ENCODE results near the gene TEKT4.
A peak's percentile ranks its signal among the peaks of the same experiment; 100 is the strongest.
"Not testable (repeated sequence)": the region's sequence is repeated elsewhere in the genome, so short reads cannot be mapped to it uniquely, and the experiment has no call there.

Gene TEKT4, protein sequence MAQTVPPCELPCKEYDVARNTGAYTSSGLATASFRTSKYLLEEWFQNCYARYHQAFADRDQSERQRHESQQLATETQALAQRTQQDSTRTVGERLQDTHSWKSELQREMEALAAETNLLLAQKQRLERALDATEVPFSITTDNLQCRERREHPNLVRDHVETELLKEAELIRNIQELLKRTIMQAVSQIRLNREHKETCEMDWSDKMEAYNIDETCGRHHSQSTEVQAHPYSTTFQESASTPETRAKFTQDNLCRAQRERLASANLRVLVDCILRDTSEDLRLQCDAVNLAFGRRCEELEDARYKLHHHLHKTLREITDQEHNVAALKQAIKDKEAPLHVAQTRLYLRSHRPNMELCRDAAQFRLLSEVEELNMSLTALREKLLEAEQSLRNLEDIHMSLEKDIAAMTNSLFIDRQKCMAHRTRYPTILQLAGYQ

GRCh38 chr2:94871226-94872087 lies at the start of gene TEKT4:
Gene TEKT4, plus strand, starts transcription at chr2:94871430. Its CDS starts 150 bp downstream, at chr2:94871580.
- DNase-seq, result peak; percentile 71

DNA sequence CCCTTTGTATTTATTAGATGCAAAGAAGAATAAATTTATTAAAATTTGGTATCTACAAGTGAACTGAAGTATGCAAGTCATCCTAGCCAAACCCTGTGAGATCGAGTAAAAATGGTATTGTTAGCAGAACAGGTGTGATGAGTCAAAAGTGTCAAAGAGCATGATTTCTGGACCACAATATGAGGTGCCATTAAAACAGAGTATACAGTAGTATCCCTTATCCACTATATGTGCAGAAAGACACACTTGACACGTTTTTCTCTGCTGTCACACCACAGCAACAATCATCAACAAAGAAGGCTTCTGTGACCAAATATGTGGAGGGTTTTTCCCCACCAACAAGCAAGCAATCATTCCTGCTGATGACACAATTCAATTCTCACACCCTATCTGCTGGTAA lies 32.0 kb upstream of the TEKT4 start:
- DNase-seq, result not testable (repeated sequence)

- not testable (repeated sequence) for DNase-seq
Measured at GRCh38 chr2:94856856-94857255, 14.4 kb upstream of the TEKT4 start.

DNA sequence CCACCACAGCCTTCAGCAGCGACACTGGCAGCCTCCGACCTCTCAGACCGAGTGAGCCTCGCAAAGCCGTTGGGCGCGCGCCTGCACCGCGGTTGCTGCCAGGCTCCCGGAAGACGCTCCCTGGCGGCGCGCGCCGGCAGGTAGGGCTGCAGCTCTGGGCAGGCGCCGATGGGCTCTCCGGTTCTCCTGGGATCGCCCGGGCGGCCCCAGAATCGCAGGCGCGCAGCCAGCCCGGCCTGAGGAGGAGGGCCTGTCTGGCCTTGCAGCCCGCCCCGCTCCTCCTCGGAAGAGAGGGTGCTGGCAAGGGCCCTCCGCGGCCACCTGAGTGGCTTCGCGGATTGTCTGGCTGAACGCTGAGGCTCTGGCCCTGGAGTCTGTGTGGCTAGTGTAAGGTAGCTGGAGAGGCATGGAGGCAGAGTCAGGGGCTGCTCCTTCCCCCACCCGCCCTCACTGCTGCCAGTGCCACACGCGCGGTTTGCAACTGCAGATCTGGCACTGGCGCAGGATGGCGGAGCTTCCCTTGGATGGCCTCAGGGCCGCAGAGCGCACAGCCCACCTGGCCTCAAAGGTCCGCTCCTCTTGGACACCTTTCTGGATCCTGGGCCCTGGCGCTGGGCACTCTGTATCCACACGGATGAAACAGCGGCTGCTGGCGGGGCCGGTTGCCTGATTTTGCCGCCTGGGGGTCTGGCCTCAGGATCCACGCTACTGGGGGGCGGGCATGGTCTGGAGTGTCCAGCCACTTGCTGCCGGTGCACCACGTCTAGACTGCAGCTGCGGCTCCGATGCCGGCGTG lies 13.7 kb upstream of the TEKT4 start:
- DNase-seq, result peak; percentile 73

DNA sequence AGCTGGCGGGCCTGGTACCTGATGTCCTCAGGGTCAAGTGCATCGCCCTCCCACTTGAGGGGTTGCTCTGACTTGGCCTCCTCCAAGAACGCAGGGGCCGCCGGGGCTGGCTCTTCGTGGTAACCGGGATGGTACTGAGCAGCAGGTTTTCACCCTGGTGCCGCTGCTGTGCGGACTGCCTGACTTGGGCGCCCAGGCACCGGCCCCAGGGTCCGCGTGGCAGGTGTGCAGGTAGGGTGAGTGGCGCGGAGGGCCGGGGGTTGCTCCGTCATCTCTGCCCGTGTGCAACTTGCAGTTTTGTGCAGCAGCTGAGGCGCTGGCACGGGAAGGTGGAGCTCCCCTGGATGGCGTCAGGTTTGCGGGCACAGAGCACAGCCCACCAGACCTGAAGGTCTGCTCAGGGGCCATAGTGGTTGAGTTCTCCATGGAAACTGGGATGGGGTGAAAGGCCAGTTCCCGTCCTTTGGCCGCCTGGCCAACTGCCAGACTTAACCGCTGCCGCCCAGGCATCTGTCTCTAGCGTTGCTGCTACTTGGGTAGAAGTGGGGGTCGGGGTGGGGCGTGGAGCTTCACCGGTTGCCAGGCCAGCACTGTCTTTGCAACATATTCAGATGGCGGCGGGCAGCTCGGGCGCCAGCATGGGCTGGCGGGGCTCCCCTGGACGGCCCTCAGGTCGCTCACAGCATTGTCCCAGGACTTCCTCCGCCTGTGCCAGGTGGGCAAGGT lies 12.9 kb upstream of the TEKT4 start:
- DNase-seq, result not testable (repeated sequence)

DNA sequence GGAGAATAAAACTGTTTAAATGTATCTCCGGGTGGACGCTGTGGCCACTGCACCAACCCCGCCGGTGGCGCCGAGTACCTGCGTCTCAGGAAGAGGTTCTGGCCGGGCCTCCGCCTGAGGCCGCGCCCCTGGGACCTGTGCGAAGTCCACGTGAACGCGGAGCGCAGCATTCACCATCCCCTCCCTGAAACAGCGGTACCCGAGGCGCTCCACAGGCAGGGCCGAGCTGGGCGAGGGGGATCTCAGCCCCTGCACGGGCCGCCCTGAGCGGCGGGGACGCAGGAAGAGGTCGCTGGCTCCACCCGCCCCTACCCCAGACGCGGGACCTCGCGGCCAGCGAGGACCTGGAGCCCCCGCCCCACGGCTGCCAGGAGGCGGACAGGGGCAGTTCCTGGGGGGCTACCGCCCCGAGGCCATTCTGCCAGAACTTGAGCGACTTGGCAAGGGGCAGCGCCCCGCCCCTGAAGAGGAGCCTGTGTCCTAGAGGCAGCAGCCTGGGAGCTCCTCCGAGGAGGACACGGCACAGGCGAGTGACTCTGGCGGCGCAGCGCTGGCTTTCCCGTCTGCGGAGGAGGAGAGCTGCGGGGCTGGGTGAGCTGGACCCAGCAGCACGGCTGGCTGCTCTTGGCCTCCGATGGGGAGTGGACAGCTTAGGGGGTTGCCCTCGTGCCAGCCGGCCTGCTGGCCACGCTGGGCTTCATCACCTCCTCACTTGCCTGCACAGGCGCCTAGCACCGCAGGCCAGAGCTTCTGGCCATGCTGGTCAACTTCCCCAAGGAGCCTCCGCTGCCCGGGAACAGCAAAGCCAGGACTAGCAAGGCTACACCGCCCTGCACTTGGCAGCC lies 9.7 kb upstream of the TEKT4 start:
- DNase-seq, result no peak

DNA sequence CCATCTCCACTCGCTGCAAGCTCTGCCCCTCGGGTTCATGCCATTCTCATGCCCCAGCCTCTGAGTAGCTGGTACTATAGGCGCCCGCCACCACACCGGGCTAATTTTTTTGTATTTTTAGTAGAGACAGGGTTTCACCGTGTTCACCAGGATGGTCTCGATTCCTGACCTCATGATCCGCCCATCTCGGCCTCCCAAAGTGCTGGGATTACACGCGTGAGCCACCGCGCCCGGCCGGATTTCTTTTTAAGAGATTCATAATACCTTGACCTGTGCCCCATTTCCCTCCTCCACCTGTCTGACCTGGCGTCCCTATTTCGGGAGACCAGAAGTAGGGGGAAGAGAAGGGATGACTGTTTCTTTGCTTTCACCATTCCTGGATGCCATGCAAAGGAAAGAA lies 8.3 kb upstream of the TEKT4 start:
- DNase-seq, result not testable (repeated sequence)

- DNase-seq, result no peak
Measured at GRCh38 chr2:94869131-94869530, 2.1 kb upstream of the TEKT4 start.

DNA sequence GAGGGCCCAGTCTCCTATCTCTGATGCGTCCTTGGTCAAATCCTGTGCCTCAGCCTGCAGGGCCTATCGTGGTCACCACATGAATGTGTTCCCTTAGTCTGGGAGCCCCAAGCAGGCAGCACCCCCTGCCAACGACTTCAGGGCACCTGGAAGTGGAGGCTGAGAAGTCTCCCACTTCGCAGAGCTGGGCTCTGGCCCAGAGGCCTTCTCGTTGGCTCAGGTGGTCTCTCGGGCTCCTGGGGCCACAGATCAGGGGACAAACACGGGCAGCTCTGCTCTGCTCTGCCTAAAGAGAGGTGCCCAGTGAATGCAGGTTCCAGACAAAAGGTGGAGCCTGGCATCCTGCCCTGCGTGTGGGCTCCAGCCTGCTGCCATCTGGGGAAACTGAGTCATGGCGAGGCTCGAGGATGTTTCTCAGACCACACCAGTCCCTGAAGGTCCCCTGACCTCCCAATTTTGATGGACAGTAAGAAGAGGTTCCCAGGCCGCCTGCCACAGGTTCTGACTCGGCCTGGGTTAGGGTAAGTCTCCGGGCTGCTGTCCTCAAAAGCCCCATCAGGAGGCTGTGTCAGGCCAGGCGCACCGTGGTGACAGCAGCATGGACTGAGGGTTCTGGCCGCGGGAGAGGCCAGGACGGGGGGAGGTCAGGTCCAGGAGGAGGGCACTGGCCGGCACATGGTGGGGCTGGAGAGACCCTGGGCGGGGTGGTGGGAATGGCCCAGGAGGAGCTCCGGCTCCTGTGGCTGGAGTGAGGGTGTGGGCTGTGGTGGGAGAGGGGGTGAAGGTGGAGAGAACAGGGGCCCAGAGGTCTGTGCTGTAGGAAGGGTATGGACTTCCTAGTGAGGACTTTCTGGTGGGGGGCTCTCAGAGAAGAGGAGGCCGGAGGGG lies 1.4 kb upstream of the TEKT4 start:
- no peak for DNase-seq

DNA sequence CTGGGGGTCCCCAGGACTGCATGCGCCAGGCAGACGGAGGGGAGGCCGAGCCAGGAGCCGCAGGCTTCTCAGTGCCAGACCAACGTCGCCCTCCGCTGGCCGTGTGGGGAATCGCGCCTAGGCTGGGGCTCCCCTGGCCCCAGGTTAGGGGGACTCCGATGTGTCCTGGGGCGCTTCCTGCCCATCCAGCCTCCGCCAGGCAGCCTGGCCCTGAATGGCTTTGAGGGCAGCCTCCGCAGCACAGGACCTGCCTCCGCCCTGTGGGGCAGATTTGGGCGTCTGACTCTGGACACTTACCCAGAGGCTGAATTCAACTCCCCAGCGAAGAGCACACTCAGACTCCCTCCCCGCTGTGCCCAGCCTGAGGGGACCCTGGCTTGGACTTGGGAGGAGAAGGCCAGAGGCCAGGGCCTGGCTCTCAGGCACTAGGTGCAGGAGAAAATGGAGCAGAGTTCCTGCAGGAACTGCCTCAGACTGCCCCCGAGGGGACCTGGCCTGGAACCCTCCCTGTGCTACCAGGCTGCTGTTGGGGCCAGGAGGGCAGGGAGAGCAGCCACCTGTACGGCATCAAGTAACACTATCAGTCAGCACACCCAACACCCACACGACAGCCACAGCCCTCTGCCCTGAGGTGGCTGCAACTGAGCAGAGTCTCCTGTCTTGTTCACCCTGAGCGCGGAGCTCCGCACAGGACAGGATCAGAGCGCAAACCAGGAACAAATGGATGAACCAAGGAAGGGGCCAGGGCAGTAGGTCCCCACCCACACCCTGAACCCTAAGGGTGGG lies 597 bp upstream of the TEKT4 start:
- DNase-seq, result peak; percentile 71

GRCh38 chr2:94872088-94872618 lies 923 bp downstream of the TEKT4 start:
- DNase-seq, result no peak

- DNase-seq, result no peak
Measured at GRCh38 chr2:94872676-94873361, 1.6 kb downstream of the TEKT4 start.

- DNase-seq, result no peak
Measured at GRCh38 chr2:94873362-94874276, 2.4 kb downstream of the TEKT4 start.

GRCh38 chr2:94874277-94874997 lies 3.2 kb downstream of the TEKT4 start:
- DNase-seq, result peak; percentile 43

- no peak for DNase-seq
Measured at GRCh38 chr2:94875064-94875819, 4.0 kb downstream of the TEKT4 start.

All from NCI-H526 treated with DMSO at 0.1 percent for 48 hours (cell line).